ENCODE data around the gene NDUFS2. TPM values are rescaled to one million over a fixed set of nuclear protein-coding genes. Genes with fewer than 3 reads are reported as not detected.
A peak's percentile ranks its signal among the peaks of the same experiment; 100 is the strongest.

The NDUFS2 gene
- polyA plus RNA-seq (2011; rRNA removed) = 129 TPM in 2 replicates
- 91.0 and 163 TPM in 2 replicates for polyA minus RNA-seq (2011; rRNA and poly(A)+ RNA removed)

- TF ChIP-seq, protein P1, sequence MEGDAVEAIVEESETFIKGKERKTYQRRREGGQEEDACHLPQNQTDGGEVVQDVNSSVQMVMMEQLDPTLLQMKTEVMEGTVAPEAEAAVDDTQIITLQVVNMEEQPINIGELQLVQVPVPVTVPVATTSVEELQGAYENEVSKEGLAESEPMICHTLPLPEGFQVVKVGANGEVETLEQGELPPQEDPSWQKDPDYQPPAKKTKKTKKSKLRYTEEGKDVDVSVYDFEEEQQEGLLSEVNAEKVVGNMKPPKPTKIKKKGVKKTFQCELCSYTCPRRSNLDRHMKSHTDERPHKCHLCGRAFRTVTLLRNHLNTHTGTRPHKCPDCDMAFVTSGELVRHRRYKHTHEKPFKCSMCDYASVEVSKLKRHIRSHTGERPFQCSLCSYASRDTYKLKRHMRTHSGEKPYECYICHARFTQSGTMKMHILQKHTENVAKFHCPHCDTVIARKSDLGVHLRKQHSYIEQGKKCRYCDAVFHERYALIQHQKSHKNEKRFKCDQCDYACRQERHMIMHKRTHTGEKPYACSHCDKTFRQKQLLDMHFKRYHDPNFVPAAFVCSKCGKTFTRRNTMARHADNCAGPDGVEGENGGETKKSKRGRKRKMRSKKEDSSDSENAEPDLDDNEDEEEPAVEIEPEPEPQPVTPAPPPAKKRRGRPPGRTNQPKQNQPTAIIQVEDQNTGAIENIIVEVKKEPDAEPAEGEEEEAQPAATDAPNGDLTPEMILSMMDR (IDR thresholded peaks at IDR 0.05; ENCODE audit: insufficient read depth, low read depth, low read length) = peak; percentile 39
- Histone ChIP-seq H3K4me3 (ENCODE audit: low read depth, low read length) (peak within 1 kb of the TSS; percentile 70), H3K36me3 (ENCODE audit: control insufficient read depth, insufficient read depth, low read length) (peaks cover 6% of the 10 kb centered on the region), H3K27me3 (ENCODE audit: control insufficient read depth, insufficient read depth, low read length) (no peaks in the 10 kb centered on the region)
- ChIA-PET CTCF (interaction anchor here (0.7 to 13.8 kb wide), 8 partner anchors 9 to 185 kb away, joined by 3 to 159 read pairs (median 8); partner anchors contain the start of genes APOA2 and TOMM40L), POLR2A (interaction anchor here (0.6 to 1.2 kb wide), 5 partner anchors 11 to 188 kb away, joined by 3 to 4 read pairs (median 3); partner anchors contain the start of gene DEDD)
- DNase-seq (ENCODE audit: low read depth) = peak; percentile 93
Observed at GRCh38 chr1:161201836-161202712, at the start of gene NDUFS2. Gene NDUFS2, plus strand, starts transcription at chr1:161202367. Its CDS starts 19 bp downstream, at chr1:161202386.

DNA sequence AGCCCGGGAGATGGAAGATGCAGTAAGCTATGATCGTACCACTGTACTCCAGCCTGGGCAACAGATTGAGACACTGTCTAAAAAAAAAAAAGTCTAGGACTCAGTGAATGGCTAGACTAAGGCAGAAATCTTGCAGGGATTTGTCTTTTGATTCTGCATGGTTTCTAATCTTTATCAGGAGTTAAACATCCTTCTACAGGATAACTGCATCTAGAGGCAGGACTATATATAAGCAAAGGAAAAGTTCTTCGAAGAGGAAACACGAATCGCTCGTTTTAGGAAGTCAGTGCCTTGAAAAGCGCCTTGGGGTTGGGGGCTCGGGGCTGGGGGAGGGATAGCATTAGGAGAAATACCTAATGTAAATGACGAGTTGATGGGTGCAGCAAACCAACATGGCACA lies 49.0 kb upstream of the NDUFS2 start:
- TF ChIP-seq, protein P1 (IDR thresholded peaks at IDR 0.05; ENCODE audit: insufficient read depth, low read depth, low read length) = no peak
- no peak for DNase-seq (ENCODE audit: low read depth)
- H3K4me3 ChIP-seq (ENCODE audit: low read depth, low read length) = peak overlapping the region; percentile 72
- H3K36me3 ChIP-seq (ENCODE audit: control insufficient read depth, insufficient read depth, low read length) = peaks cover 3% of the 10 kb centered on the region; the same call in 1 of the 2 replicates
- ChIA-PET POLR2A (interaction anchor here (0.6 kb wide), 5 partner anchors 13 to 117 kb away, joined by 3 to 11 read pairs (median 3); partner anchors contain the start of genes DEDD, PPOX and USF1), CTCF (interaction anchor here (0.7 to 1.0 kb wide), 3 partner anchors 10 to 78 kb away, joined by 3 to 4 read pairs (median 3); no protein-coding TSS in a partner anchor)
- no peaks in the 10 kb centered on the region for H3K27me3 ChIP-seq (ENCODE audit: control insufficient read depth, insufficient read depth, low read length)

GRCh38 chr1:161153682-161154337 lies 48.4 kb upstream of the NDUFS2 start, which contains the start of gene UFC1:
Gene UFC1, plus strand, starts transcription at chr1:161153978. Its CDS starts 20 bp downstream, at chr1:161153998.
- DNase-seq (ENCODE audit: low read depth) = peak; percentile 60
- Histone ChIP-seq H3K4me3 (ENCODE audit: low read depth, low read length) (peak within 1 kb of the TSS; percentile 72), H3K27me3 (ENCODE audit: control insufficient read depth, insufficient read depth, low read length) (no peaks in the 10 kb centered on the region), H3K36me3 (ENCODE audit: control insufficient read depth, insufficient read depth, low read length) (peaks cover 5% of the 10 kb centered on the region)
- TF ChIP-seq, protein P1 (IDR thresholded peaks at IDR 0.05; ENCODE audit: insufficient read depth, low read depth, low read length) = no peak
- ChIA-PET POLR2A (interaction anchor here (0.6 kb wide), 5 partner anchors 12 to 117 kb away, joined by 3 to 11 read pairs (median 3); partner anchors contain the start of genes DEDD, PPOX and USF1), CTCF (interaction anchor here (0.7 to 1.0 kb wide), 3 partner anchors 11 to 78 kb away, joined by 3 to 4 read pairs (median 3); no protein-coding TSS in a partner anchor)

- ChIA-PET POLR2A (no interaction called here), CTCF (interaction anchor here (1.1 to 2.2 kb wide), 3 partner anchors 8 to 133 kb away, joined by 4 to 6 read pairs (median 4); partner anchors contain the start of gene PPOX)
- no peak for DNase-seq (ENCODE audit: low read depth)
- TF ChIP-seq, protein P1 (IDR thresholded peaks at IDR 0.05; ENCODE audit: insufficient read depth, low read depth, low read length) = no peak
- no peaks in the 10 kb centered on the region for H3K27me3 ChIP-seq (ENCODE audit: control insufficient read depth, insufficient read depth, low read length)
- no peak overlapping the region for H3K4me3 ChIP-seq (ENCODE audit: low read depth, low read length)
- peaks cover 11% of the 10 kb centered on the region for H3K36me3 ChIP-seq (ENCODE audit: control insufficient read depth, insufficient read depth, low read length)
Observed at GRCh38 chr1:161157867-161158266, 44.3 kb upstream of the NDUFS2 start.
